HG03097 (cell line): ENCODE measurements around the gene ASCC2.
"Not testable (repeated sequence)": the region's sequence is repeated elsewhere in the genome, so short reads cannot be mapped to it uniquely, and the experiment has no call there.

Experiments
- ATAC-seq: cut with Tn5 transposase; IDR thresholded peaks from one replicate; pipeline ENCODE4 v1.9.1; 2021; ENCODE audit not compliant: unreplicated experiment, low FRiP score

ASCC2 gene

GRCh38 chr22:29837741-29838598, at the start of gene ASCC2:
ASCC2 (minus strand) TSS chr22:29838274; CDS start chr22:29832325, 5,949 bp downstream.
- ATAC-seq, result peak; percentile 81

GRCh38 chr22:29887358-29887757, 49.3 kb upstream of the ASCC2 start:
- no peak for ATAC-seq

GRCh38 chr22:29886596-29886995, 48.5 kb upstream of the ASCC2 start:
- ATAC-seq, result no peak

- ATAC-seq, result no peak
These were observed 47.5 kb upstream of the ASCC2 start for GRCh38 chr22:29885610-29886009.

GRCh38 chr22:29883775-29884097, 45.7 kb upstream of the ASCC2 start:
- no peak for ATAC-seq

GRCh38 chr22:29883045-29883774, 45.1 kb upstream of the ASCC2 start, which contains the start of gene MTMR3:
MTMR3 (plus strand) TSS chr22:29883174; CDS start chr22:29971060, 87,886 bp downstream.
- ATAC-seq, result peak; percentile 73

GRCh38 chr22:29882716-29883044, 44.6 kb upstream of the ASCC2 start:
- ATAC-seq, result peak; percentile 56

- ATAC-seq, result no peak
These were observed 41.7 kb upstream of the ASCC2 start for GRCh38 chr22:29879753-29880152.

GRCh38 chr22:29877620-29878019, 39.5 kb upstream of the ASCC2 start:
- no peak for ATAC-seq

GRCh38 chr22:29873943-29874342, 35.9 kb upstream of the ASCC2 start:
- ATAC-seq, result no peak

GRCh38 chr22:29872989-29873388, 34.9 kb upstream of the ASCC2 start:
- ATAC-seq, result no peak

GRCh38 chr22:29872144-29872893, 34.2 kb upstream of the ASCC2 start:
- ATAC-seq, result no peak

- ATAC-seq, result no peak
These were observed 33.6 kb upstream of the ASCC2 start for GRCh38 chr22:29871684-29872083.

- ATAC-seq, result no peak
These were observed 32.5 kb upstream of the ASCC2 start for GRCh38 chr22:29870574-29870973.

- no peak for ATAC-seq
These were observed 29.8 kb upstream of the ASCC2 start for GRCh38 chr22:29867851-29868250.

GRCh38 chr22:29867260-29867659, 29.2 kb upstream of the ASCC2 start:
- ATAC-seq, result no peak

- ATAC-seq, result not testable (repeated sequence)
These were observed 27.5 kb upstream of the ASCC2 start for GRCh38 chr22:29865572-29865971.

- ATAC-seq, result no peak
These were observed 23.7 kb upstream of the ASCC2 start for GRCh38 chr22:29861672-29862297.

- ATAC-seq, result no peak
These were observed 22.1 kb upstream of the ASCC2 start for GRCh38 chr22:29860006-29860766.

GRCh38 chr22:29859030-29859429, 21.0 kb upstream of the ASCC2 start:
- ATAC-seq, result not testable (repeated sequence)
